ENCODE data around the gene YWHAG.
"Not testable (repeated sequence)": the region's sequence is repeated elsewhere in the genome, so short reads cannot be mapped to it uniquely, and the experiment has no call there.

DNA sequence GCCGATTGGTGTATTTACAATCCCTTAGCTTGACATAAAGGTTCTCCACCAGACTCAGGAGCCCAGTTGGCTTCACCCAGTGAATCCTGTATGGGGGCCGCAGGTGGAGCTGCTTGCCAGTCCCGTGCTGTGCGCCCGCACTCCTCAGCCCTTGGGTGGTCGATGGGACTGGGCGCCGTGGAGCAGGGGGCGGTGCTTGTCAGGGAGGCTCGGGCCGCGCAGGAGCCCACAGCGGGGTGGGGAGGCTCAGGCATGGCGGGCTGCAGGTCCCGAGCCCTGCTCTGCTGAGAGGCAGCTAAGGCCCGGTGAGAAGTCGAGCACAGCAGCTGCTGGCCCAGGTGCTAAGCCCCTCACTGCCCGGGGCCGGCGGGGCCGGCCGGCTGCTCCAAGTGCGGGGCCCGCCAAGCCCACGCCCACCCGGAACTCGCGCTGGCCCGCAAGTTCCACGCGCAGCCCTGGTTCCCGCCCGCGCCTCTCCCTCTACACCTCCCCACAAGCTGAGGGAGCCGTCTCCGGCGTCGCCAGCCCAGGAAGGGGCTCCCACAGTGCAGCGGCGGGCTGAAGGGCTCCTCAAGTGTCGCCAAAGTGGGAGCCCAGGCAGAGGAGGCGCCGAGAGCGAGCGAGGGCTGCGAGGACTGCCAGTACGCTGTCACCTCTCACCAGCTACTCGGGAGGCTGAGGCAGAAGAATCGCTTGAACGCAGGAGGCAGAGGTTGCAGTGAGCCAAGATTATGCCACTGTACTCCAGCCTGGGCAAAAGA, 49.3 kb downstream of the YWHAG start:
- TF ChIP-seq, protein P1, sequence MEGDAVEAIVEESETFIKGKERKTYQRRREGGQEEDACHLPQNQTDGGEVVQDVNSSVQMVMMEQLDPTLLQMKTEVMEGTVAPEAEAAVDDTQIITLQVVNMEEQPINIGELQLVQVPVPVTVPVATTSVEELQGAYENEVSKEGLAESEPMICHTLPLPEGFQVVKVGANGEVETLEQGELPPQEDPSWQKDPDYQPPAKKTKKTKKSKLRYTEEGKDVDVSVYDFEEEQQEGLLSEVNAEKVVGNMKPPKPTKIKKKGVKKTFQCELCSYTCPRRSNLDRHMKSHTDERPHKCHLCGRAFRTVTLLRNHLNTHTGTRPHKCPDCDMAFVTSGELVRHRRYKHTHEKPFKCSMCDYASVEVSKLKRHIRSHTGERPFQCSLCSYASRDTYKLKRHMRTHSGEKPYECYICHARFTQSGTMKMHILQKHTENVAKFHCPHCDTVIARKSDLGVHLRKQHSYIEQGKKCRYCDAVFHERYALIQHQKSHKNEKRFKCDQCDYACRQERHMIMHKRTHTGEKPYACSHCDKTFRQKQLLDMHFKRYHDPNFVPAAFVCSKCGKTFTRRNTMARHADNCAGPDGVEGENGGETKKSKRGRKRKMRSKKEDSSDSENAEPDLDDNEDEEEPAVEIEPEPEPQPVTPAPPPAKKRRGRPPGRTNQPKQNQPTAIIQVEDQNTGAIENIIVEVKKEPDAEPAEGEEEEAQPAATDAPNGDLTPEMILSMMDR (IDR thresholded peaks at IDR 0.05), result not testable (repeated sequence)
- not testable (repeated sequence) for TF ChIP-seq POLR2AphosphoS5 (IDR thresholded peaks at IDR 0.05)

All from prostate gland (tissue), 2 donors.